Left ventricle myocardium superior (tissue), 1 donor: ENCODE data around the gene ZGPAT. TPM values are rescaled to one million over a fixed set of nuclear protein-coding genes. Genes with fewer than 3 reads are reported as not detected.

Experiments used
- total RNA-seq: library from RNA; stranded (reverse); fragmentation: NEBNext Ultra II Directional; extraction: Animal tissue kit (Norgen Biotek cat#: 25700); gene quantifications from one replicate; pipeline ENCODE4 v1.2.1, GENCODE V29; 2021
- donor health status: DM: no; HTN: yes; CAD: no; lungs with severe emphysema.

The ZGPAT gene
- total RNA-seq, 1 donor from 2014 or later = 16.2 TPM

Other genes starting within 250 kb of the ZGPAT start
- 0.52 TPM for gene KCNQ2, start 235.4 kb upstream of the ZGPAT start, total RNA-seq
- 1,346 TPM for gene EEF1A2, start 209.0 kb upstream of the ZGPAT start, total RNA-seq
- gene PPDPF, start 187.3 kb upstream of the ZGPAT start, total RNA-seq = 307 TPM
- not detected for gene PTK6, start 170.7 kb upstream of the ZGPAT start, total RNA-seq
- not detected for gene SRMS, start 160.3 kb upstream of the ZGPAT start, total RNA-seq
- gene FNDC11, start 153.9 kb upstream of the ZGPAT start, total RNA-seq = 0.15 TPM
- 13.2 TPM for gene HELZ2, start 133.8 kb upstream of the ZGPAT start, total RNA-seq
- 5.9 TPM for gene GMEB2, start 80.9 kb upstream of the ZGPAT start, total RNA-seq
- 5.5 TPM for gene STMN3, start 54.6 kb upstream of the ZGPAT start, total RNA-seq
- gene RTEL1, start 49.7 kb upstream of the ZGPAT start, total RNA-seq = 9.9 TPM
- 0.64 TPM for gene TNFRSF6B, start 11.4 kb upstream of the ZGPAT start, total RNA-seq
- gene ARFRP1, start 63 bp upstream of the ZGPAT start, total RNA-seq = 46.5 TPM
- 2.7 TPM for gene LIME1, start 28.6 kb downstream of the ZGPAT start, total RNA-seq
- 104 TPM for gene SLC2A4RG, start 31.7 kb downstream of the ZGPAT start, total RNA-seq
- gene ZBTB46, start 123.2 kb downstream of the ZGPAT start, total RNA-seq = 13.1 TPM
- not detected for gene ABHD16B, start 153.5 kb downstream of the ZGPAT start, total RNA-seq
- 78.0 TPM for gene TPD52L2, start 157.2 kb downstream of the ZGPAT start, total RNA-seq
- gene DNAJC5, start 187.1 kb downstream of the ZGPAT start, total RNA-seq = 47.3 TPM
- gene UCKL1, start 248.4 kb downstream of the ZGPAT start, total RNA-seq = 59.9 TPM